ENCODE data around the gene ASIC2.

The ASIC2 gene

DNA sequence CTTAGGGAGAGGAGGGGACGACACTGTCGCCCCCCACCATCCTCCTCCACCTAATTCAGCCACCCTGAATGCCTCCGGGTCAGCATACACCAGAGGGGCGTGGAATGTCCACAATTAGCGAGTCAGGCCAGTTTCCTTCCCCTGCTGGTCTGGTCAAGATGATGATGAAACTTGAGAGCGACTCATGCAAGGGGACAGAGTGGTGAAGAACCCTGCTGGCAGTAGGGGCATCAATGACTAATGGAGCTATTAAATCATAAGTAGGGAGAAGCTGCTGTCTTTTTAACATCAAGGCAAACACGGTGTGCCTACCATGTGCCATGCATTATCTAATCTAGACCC lies 294.2 kb downstream of the ASIC2 start:
- no peak for DNase-seq (ENCODE audit: low read depth in 1 of 2, low spot score in 1 of 2)
- H3K27ac ChIP-seq (replicated peaks), result no peak overlapping the region
- TF ChIP-seq, protein P1, sequence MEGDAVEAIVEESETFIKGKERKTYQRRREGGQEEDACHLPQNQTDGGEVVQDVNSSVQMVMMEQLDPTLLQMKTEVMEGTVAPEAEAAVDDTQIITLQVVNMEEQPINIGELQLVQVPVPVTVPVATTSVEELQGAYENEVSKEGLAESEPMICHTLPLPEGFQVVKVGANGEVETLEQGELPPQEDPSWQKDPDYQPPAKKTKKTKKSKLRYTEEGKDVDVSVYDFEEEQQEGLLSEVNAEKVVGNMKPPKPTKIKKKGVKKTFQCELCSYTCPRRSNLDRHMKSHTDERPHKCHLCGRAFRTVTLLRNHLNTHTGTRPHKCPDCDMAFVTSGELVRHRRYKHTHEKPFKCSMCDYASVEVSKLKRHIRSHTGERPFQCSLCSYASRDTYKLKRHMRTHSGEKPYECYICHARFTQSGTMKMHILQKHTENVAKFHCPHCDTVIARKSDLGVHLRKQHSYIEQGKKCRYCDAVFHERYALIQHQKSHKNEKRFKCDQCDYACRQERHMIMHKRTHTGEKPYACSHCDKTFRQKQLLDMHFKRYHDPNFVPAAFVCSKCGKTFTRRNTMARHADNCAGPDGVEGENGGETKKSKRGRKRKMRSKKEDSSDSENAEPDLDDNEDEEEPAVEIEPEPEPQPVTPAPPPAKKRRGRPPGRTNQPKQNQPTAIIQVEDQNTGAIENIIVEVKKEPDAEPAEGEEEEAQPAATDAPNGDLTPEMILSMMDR (IDR thresholded peaks at IDR 0.05; ENCODE audit: insufficient read depth, low read length), result no peak
- TF ChIP-seq GABPA (IDR thresholded peaks at IDR 0.05; ENCODE audit: low read depth) (no peak), SPI1 (IDR thresholded peaks at IDR 0.05; ENCODE audit: borderline replicate concordance, low read depth) (no peak), POLR2AphosphoS5 (IDR thresholded peaks at IDR 0.05; ENCODE audit: low read depth) (no peak)
- TF ChIP-seq, protein P2, sequence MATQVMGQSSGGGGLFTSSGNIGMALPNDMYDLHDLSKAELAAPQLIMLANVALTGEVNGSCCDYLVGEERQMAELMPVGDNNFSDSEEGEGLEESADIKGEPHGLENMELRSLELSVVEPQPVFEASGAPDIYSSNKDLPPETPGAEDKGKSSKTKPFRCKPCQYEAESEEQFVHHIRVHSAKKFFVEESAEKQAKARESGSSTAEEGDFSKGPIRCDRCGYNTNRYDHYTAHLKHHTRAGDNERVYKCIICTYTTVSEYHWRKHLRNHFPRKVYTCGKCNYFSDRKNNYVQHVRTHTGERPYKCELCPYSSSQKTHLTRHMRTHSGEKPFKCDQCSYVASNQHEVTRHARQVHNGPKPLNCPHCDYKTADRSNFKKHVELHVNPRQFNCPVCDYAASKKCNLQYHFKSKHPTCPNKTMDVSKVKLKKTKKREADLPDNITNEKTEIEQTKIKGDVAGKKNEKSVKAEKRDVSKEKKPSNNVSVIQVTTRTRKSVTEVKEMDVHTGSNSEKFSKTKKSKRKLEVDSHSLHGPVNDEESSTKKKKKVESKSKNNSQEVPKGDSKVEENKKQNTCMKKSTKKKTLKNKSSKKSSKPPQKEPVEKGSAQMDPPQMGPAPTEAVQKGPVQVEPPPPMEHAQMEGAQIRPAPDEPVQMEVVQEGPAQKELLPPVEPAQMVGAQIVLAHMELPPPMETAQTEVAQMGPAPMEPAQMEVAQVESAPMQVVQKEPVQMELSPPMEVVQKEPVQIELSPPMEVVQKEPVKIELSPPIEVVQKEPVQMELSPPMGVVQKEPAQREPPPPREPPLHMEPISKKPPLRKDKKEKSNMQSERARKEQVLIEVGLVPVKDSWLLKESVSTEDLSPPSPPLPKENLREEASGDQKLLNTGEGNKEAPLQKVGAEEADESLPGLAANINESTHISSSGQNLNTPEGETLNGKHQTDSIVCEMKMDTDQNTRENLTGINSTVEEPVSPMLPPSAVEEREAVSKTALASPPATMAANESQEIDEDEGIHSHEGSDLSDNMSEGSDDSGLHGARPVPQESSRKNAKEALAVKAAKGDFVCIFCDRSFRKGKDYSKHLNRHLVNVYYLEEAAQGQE (IDR thresholded peaks at IDR 0.05; ENCODE audit: insufficient replicate concordance, low read depth), result no peak

DNA sequence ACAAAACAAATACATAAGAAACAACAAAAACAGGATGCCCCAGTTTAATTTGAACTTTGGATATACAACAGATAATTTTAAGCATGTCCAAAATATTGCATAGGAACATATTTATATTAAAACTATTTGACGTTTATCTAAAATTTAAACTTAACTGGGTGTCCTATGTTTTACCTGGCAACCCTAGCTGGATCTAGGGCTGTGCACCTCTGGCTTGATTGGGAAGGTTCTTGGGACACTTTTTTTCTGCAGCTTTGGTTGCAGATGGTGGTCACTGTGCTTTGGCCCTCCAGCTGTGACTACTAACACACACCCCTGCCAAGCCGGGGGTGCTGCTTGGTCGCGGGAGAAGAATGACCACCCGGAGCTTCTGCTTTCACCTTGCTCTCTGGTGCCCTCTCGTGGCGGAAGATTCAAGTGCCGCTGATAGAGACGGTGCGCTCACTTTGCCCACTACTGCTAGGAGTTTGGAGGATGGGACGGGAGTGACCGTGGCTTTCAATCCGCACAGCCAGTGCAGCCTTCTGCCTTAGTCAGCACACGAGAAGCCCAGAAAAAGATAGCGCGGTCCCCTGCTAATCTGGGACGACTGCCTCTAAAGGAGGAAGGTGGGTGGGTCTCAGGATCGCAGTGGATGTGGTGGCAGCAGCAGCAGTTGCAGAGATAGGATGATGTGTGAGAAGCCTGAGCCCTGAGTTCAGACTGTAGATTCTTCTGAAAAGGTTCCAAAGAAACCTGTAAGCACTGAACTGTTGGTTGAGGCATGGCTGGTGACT lies 294.8 kb downstream of the ASIC2 start:
- Histone ChIP-seq H3K27me3 (ENCODE audit: insufficient read depth, poor library complexity, severe bottlenecking) (no peaks in the 10 kb centered on the region), H3K27ac (replicated peaks) (no peak overlapping the region), H3K4me3 (replicated peaks; ENCODE audit: insufficient read depth, low read length) (no peak overlapping the region)
- no peak for TF ChIP-seq SPI1 (IDR thresholded peaks at IDR 0.05; ENCODE audit: borderline replicate concordance, low read depth)
- TF ChIP-seq, protein P1 (IDR thresholded peaks at IDR 0.05; ENCODE audit: insufficient read depth, low read length), result peak; percentile 65
- DNase-seq (ENCODE audit: low read depth in 1 of 2, low spot score in 1 of 2), result peak; percentile 5 to 41

More for the DNA sequence above, 294.2 kb downstream of the ASIC2 start:
- Histone ChIP-seq H3K27me3 (ENCODE audit: insufficient read depth, poor library complexity, severe bottlenecking) (no peaks in the 10 kb centered on the region), H3K4me3 (replicated peaks; ENCODE audit: insufficient read depth, low read length) (no peak overlapping the region)

DNA sequence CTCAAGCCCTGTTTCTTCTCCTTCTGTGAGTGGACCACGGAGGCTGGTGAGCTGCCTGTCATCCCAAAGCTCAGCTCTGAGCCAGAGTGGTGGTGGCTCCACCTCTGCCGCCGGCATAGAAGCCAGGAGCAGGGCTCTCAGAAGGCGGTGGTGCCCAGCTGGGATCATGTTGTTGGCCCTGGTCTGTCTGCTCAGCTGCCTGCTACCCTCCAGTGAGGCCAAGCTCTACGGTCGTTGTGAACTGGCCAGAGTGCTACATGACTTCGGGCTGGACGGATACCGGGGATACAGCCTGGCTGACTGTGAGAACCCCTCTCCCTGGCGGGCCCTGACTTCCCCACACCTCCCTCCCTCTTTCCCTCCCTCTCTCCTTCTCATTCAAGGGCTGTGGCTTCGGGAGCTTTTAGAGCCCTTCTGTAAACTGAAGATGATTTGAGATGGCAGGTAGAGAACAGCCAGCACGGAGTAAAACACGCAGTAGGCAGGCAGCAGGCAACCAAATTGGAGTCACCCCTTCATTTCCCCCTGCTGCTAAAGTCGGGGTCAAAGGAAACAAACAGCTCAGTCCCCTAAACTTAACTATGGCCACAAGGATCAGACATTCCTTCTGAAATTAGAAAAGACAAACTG lies 297.6 kb downstream of the ASIC2 start:
- H3K4me3 ChIP-seq (replicated peaks; ENCODE audit: insufficient read depth, low read length), result no peak overlapping the region
- TF ChIP-seq, protein P1 (IDR thresholded peaks at IDR 0.05; ENCODE audit: insufficient read depth, low read length), result no peak
- TF ChIP-seq SPI1 (IDR thresholded peaks at IDR 0.05; ENCODE audit: borderline replicate concordance, low read depth), result no peak
- TF ChIP-seq, protein P2 (IDR thresholded peaks at IDR 0.05; ENCODE audit: insufficient replicate concordance, low read depth), result no peak
- no peak for TF ChIP-seq POLR2AphosphoS5 (IDR thresholded peaks at IDR 0.05; ENCODE audit: low read depth)
- TF ChIP-seq GABPA (IDR thresholded peaks at IDR 0.05; ENCODE audit: low read depth), result no peak
- DNase-seq (ENCODE audit: low read depth in 1 of 2, low spot score in 1 of 2), result no peak
- no peak overlapping the region for H3K27ac ChIP-seq (replicated peaks)
- H3K27me3 ChIP-seq (ENCODE audit: insufficient read depth, poor library complexity, severe bottlenecking), result no peaks in the 10 kb centered on the region

Data from HL-60 (cell line).